Small intestine (tissue), 16 donors: Measurements from ENCODE around the gene CELSR2. TPM values are rescaled to one million over a fixed set of nuclear protein-coding genes. Genes with fewer than 3 reads are reported as not detected.

Experiments
- DNase-seq, 2 donors: peaks; one replicate each; pipeline versions ENCODE4 v3.0.0 to v3.0.0-alpha.2; 2013
- FAIRE-seq: peaks from 2 replicates; lab custom pipeline; 2012; peaks lifted over from hg19 to GRCh38; lab: Jason Lieb, UNC
- H3K27ac ChIP-seq, 3 donors: one replicate each; pipeline ENCODE4 v1.5.1; 2013; ENCODE audit warnings: low read length in 2 of 3, mild to moderate bottlenecking in 2 of 3, control low read depth in 1 of 3, inconsistent platforms in 1 of 3, low read depth in 1 of 3, moderate library complexity in 1 of 3
- H3K27me3 ChIP-seq, 3 donors: one replicate each; pipeline ENCODE4 v1.6.1; 2013; ENCODE audit warnings: low read length in 3 of 3, inconsistent platforms in 1 of 3; ENCODE audit not compliant: control insufficient read depth in 3 of 3, insufficient read depth in 3 of 3
- H3K36me3 ChIP-seq, 3 donors: one replicate each; pipeline ENCODE4 v1.6.1; 2013; ENCODE audit warnings: low read length in 3 of 3, inconsistent platforms in 1 of 3, low read depth in 1 of 3, mild to moderate bottlenecking in 1 of 3, moderate library complexity in 1 of 3; ENCODE audit not compliant: control insufficient read depth in 3 of 3, insufficient read depth in 2 of 3
- H3K4me1 ChIP-seq, 3 donors: one replicate each; pipeline ENCODE4 v1.6.1; 2013; ENCODE audit warnings: low read length in 2 of 3, inconsistent platforms in 1 of 3, low read depth in 1 of 3, mild to moderate bottlenecking in 1 of 3, moderate library complexity in 1 of 3; ENCODE audit not compliant: control insufficient read depth in 3 of 3, insufficient read depth in 2 of 3
- H3K4me3 ChIP-seq, 3 donors: one replicate each; pipeline ENCODE4 v1.5.1; 2013; ENCODE audit warnings: low read length in 3 of 3, control low read depth in 1 of 3, inconsistent platforms in 1 of 3, low read depth in 1 of 3, mild to moderate bottlenecking in 1 of 3, moderate library complexity in 1 of 3
- H3K9me3 ChIP-seq, 2 donors: one replicate each; pipeline ENCODE4 v1.6.1; 2013; ENCODE audit warnings: low read depth in 1 of 2, low read length in 1 of 2; ENCODE audit not compliant: control insufficient read depth in 2 of 2, insufficient read depth in 1 of 2
- WGBS, 3 donors: extraction: QIAGEN DNeasy Blood & Tissue Kit; methylation state at CpG; one replicate each; pipeline ENCODE4 v1.1.7; 2013; 5-methylcytosine and 5-hydroxymethylcytosine counted together
- long read RNA-seq, 10 donors: transcript quantifications; one replicate each; lab custom pipeline, GENCODE V29; 2026
- polyA plus RNA-seq, 4 donors: library from polyadenylated mRNA; stranded (reverse) in 3 of 4; unstranded in 1 of 4; fragments of 200-250 nt in 3 of 4; fragments of 120-200 nt in 1 of 4; gene quantifications; one replicate each; pipeline versions ENCODE4 v1.2.1 to v1.2.3, GENCODE V29; 2013
- donor health status: healthy with polysubstance abuse.
- donor health status: control.
- donor health status: control.
- donor health status: Bipolar disorder and iron deficiency.
- donor health status: healthy.

CELSR2 gene, protein sequence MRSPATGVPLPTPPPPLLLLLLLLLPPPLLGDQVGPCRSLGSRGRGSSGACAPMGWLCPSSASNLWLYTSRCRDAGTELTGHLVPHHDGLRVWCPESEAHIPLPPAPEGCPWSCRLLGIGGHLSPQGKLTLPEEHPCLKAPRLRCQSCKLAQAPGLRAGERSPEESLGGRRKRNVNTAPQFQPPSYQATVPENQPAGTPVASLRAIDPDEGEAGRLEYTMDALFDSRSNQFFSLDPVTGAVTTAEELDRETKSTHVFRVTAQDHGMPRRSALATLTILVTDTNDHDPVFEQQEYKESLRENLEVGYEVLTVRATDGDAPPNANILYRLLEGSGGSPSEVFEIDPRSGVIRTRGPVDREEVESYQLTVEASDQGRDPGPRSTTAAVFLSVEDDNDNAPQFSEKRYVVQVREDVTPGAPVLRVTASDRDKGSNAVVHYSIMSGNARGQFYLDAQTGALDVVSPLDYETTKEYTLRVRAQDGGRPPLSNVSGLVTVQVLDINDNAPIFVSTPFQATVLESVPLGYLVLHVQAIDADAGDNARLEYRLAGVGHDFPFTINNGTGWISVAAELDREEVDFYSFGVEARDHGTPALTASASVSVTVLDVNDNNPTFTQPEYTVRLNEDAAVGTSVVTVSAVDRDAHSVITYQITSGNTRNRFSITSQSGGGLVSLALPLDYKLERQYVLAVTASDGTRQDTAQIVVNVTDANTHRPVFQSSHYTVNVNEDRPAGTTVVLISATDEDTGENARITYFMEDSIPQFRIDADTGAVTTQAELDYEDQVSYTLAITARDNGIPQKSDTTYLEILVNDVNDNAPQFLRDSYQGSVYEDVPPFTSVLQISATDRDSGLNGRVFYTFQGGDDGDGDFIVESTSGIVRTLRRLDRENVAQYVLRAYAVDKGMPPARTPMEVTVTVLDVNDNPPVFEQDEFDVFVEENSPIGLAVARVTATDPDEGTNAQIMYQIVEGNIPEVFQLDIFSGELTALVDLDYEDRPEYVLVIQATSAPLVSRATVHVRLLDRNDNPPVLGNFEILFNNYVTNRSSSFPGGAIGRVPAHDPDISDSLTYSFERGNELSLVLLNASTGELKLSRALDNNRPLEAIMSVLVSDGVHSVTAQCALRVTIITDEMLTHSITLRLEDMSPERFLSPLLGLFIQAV (N-terminal part only)
- 1 to 10 TPM in 2 of 4 donors, under 1 TPM in 2; under 0.01 to 7.9 (median 1.5) TPM for polyA plus RNA-seq
- long read RNA-seq, donor 1, result 0 reads
- long read RNA-seq, donor 2, result 0 reads
- long read RNA-seq, donor 3, partial matches to known transcripts, result 0 of 1 reads
- long read RNA-seq, donor 3, other reads (novel, unspliced or antisense), result 0 of 1 reads
- long read RNA-seq, donor 4, result 0 reads
- long read RNA-seq, donor 5, result 0 reads
- long read RNA-seq, donor 6, result 0 reads
- long read RNA-seq, donor 7, result 0 reads
- long read RNA-seq, donor 8, result 0 reads
- long read RNA-seq, donor 9, result 0 reads
- long read RNA-seq, donor 10, partial matches to known transcripts, result 5 of 5 reads
- long read RNA-seq, donor 10, other reads (novel, unspliced or antisense), result 0 of 5 reads

DNA sequence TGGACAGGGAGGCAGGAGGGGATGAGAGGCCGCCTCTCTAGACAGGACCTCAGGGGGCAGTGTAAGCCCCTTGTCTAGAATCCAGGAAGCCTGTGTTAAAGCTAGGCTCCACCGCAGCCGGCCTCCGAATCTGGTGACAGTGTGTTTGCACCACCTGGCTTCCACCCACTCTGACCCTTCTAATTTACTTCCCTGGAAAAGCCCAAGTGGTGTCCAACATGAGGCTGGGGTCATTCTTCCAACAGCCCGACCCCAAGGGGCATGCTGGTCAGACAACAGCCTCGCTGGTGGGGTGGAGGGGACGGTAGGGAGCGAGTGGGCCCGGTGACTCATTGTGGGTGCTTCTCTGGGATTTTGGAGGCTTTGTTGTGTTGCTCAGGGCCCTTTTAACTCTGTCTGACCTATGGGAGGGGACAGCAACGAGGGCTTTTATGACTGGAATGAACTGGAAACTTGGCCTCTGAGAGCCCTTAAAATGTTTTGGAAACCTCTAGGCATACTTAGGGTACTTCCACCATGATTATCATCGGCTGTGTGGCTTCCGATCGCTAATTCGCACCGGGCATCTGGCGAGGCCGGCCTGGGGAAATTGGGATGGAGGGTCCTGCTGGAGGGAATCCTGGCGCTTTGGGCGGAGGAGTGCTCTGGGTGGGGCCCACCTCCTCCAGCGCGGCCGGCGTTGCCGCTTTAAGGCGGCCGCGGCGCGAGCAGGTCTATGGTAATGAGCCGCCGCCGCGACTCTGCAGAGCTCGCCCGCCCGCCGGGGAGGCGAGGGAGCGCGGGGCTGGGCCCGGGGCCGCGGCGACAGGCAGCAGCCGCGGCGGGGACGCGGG lies at the start of gene CELSR2:
Gene CELSR2 (plus strand): TSS at position 743 of the 833 bp plus-strand sequence. CDS start 541 bp downstream, outside the sequence.
- peak within 1 kb of the TSS; percentile 38 to 70 (median 58) for H3K4me3 ChIP-seq
- H3K4me1 ChIP-seq, result peaks cover 0 to 19% (median 2%) of the 10 kb centered on the region in 3 donors
- FAIRE-seq, result no peak
- H3K27ac ChIP-seq, result no peak within 1 kb of the TSS
- H3K36me3 ChIP-seq, result peaks cover 0 to 31% (median 0%) of the 10 kb centered on the region in 3 donors
- peaks cover 0 to 15% of the 10 kb centered on the region in 2 donors for H3K9me3 ChIP-seq
- H3K27me3 ChIP-seq, result peaks cover 0 to 3% (median 0%) of the 10 kb centered on the region in 3 donors
- DNase-seq, result peak; percentile 59 to 84
- 14 to 24% (median 23%) methylated on average over 31 to 49 of the region's 49 CpGs for WGBS, 3 donors

DNA sequence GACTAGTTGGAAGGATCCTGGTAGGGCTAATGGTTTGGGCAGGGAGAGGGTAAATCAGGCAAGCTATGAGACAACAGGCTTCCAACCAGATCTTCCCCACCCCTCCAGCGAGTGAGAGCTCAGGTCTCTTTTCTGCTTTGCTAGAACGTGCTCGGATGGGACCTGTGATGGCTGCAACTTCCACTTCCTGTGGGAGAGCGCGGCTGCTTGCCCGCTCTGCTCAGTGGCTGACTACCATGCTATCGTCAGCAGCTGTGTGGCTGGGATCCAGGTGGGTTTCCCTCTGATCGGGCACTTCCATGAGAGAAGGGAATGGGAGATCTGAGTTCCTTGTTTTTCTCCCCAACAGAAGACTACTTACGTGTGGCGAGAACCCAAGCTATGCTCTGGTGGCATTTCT lies 49.6 kb upstream of the CELSR2 start:
- FAIRE-seq (no peak), DNase-seq (no peak)
- Histone ChIP-seq H3K27me3 (no peaks in the 10 kb centered on the region), H3K4me3 (no peak overlapping the region), H3K4me1 (no peaks in the 10 kb centered on the region), H3K36me3 (peaks cover 0 to 37% (median 0%) of the 10 kb centered on the region in 3 donors), H3K9me3 (no peaks in the 10 kb centered on the region), H3K27ac (no peak overlapping the region)
- WGBS, 3 donors, result 68 to 79% (median 69%) methylated on average over 10 of the region's 10 CpGs

DNA sequence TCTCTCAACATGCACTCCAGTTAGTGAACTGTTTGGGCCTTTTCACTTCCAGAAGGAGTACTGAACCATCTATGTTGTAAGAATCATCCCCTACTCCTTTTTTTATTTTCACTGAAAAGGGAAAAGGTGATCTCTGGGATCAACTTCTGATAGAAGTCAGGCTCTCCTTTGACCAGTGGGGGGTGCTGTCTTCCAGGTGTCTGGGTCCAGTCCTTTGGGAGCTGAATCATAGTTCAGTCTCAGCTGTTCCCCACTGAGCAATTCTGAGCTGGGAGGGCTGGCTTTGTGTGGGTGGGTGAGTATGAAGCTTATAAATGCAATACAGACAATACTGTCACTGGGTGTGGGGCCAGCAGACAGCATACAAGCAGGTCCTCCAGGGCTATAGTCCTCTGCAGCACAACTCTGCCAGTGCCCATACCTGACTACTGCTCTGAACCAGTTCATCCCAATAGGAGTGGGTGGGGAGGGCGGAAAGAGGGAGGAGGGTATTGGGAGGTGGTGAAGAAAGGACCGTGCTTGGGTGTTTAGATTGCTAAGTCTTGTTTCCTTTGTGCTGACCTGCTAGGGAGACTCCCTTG lies 48.1 kb upstream of the CELSR2 start:
- H3K27me3 ChIP-seq, result no peaks in the 10 kb centered on the region
- H3K9me3 ChIP-seq, result no peaks in the 10 kb centered on the region
- 71 to 75% (median 71%) methylated on average over 2 of the region's 2 CpGs for WGBS, 3 donors
- FAIRE-seq, result no peak
- peak; percentile 52 to 66 for DNase-seq
- no peak overlapping the region for H3K4me3 ChIP-seq
- no peaks in the 10 kb centered on the region for H3K4me1 ChIP-seq
- H3K36me3 ChIP-seq, result peaks cover 0 to 41% (median 0%) of the 10 kb centered on the region in 3 donors
- no peak overlapping the region for H3K27ac ChIP-seq

DNA sequence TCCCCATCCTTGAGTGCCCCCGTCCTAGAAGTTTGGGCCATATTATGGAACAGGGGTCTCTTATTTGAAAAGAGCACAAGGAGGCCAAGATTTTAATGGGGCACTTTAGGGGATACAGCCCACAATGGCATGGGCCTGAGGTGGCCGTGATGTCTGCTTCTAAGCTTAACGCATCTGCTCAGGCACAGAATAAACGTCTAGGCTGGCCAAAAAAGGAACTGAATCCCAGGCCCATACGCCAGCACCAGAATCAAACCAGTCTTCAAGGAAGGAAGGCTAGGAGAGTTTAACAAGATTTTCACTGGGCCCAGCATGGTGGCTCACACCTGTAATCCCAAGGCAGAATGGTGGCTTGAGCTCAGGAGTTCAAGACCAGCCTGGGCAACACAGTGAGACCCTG lies 44.9 kb upstream of the CELSR2 start:
- no peak for FAIRE-seq
- no peaks in the 10 kb centered on the region for H3K4me1 ChIP-seq
- WGBS, 3 donors, result 74 to 82% (median 75%) methylated on average over 5 of the region's 5 CpGs
- no peak overlapping the region for H3K4me3 ChIP-seq
- no peaks in the 10 kb centered on the region for H3K9me3 ChIP-seq
- no peak overlapping the region for H3K27ac ChIP-seq
- H3K36me3 ChIP-seq, result peaks cover 0 to 25% (median 0%) of the 10 kb centered on the region in 3 donors
- no peaks in the 10 kb centered on the region for H3K27me3 ChIP-seq
- no peak for DNase-seq

DNA sequence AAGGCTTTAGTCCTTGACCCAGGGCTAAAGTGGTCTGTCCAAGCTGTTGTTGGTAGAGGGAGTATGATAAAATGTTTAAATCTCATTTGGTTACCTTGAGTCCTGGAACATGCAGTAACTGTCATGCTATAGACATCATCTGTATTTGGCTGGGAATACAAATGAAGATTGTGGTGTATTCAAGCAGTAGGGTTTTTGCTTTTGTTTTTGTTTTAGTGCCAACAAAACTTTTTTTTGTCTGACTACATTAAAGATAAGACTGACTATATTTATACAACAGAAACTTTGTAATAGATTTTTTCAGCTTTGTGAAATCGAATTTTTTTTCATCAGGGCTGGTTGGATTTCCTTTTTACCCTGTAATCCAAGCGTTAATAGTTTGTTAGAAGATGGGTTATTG lies 43.0 kb upstream of the CELSR2 start:
- no peak overlapping the region for H3K4me3 ChIP-seq
- WGBS, 3 donors, result 56 to 73% (median 64%) methylated on average over 2 of the region's 2 CpGs
- FAIRE-seq (no peak), DNase-seq (no peak)
- no peaks in the 10 kb centered on the region for H3K9me3 ChIP-seq
- H3K27ac ChIP-seq, result no peak overlapping the region
- no peaks in the 10 kb centered on the region for H3K27me3 ChIP-seq
- no peaks in the 10 kb centered on the region for H3K4me1 ChIP-seq
- peaks cover 0 to 14% (median 0%) of the 10 kb centered on the region in 3 donors for H3K36me3 ChIP-seq

DNA sequence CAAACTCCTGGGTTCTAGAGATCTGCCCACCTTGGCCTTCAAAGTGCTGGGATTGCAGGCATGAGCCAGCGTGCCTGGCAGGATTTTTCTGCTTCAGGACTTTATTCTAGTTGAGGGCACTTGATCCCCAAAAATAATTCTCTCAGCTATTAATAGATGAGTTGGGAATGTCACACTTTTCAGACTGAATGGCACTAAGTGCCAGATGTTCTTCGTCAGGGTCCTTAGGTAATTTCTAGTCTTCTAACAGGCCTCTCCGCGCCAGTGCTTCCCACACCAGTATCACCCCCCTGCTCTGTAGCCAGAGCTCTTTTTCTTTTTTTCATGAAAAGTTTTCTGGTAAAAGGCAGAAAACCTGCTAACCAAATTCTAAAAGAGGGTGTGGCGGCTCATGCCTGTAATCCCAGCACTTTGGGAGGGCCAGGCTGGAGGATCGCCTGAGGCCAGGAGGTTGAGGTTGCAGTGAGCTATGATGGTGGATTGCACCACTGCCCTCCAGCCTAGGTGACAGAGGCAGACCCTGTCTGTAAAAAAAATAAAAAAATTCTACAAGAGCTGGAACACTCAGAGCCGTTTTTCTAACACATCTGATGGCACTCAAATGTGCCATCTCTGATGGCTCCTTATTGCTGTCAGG lies 41.8 kb upstream of the CELSR2 start:
- Histone ChIP-seq H3K27me3 (no peaks in the 10 kb centered on the region), H3K9me3 (no peaks in the 10 kb centered on the region), H3K4me3 (no peak overlapping the region), H3K4me1 (no peaks in the 10 kb centered on the region), H3K36me3 (peaks cover 0 to 14% (median 0%) of the 10 kb centered on the region in 3 donors), H3K27ac (no peak overlapping the region)
- WGBS, 3 donors, result 76 to 88% (median 84%) methylated on average over 7 of the region's 7 CpGs
- DNase-seq (no peak), FAIRE-seq (no peak)
